ENCODE data around the gene ADGRL2. TPM values are rescaled to one million over a fixed set of nuclear protein-coding genes. Genes with fewer than 3 reads are reported as not detected.

The ADGRL2 gene
- total RNA-seq, 3 donors from 2014 or later: 59.6 to 78.0 (median 74.7) TPM

DNA sequence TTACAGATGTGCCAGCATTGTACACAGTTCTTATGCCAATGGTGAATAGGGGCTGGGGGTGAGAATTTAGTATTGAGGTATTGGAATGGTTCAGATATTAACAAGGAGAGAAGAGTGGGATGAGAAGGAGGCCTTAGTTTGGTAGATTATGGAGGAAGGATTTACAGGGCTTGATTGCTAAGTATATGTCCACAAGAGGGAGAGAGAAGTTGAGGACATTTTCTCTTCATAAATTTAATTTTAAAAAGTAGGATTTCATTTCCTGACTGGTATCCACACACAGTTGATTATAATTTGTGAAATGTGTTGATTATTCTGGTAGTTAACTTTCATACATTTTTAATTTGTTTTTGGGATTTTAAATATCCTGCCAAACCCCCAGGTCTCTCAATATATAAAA is 213.0 kb downstream of the ADGRL2 start:
- H3K4me3 ChIP-seq: no peak overlapping the region
- intact Hi-C loops (cut with DNase I; ENCODE audit: low total_unique reads): no loop called here
- H3K27me3 ChIP-seq: no peaks in the 10 kb centered on the region
- H3K4me1 ChIP-seq: no peaks in the 10 kb centered on the region
- H3K36me3 ChIP-seq: no peaks in the 10 kb centered on the region
- TF ChIP-seq, protein P1, sequence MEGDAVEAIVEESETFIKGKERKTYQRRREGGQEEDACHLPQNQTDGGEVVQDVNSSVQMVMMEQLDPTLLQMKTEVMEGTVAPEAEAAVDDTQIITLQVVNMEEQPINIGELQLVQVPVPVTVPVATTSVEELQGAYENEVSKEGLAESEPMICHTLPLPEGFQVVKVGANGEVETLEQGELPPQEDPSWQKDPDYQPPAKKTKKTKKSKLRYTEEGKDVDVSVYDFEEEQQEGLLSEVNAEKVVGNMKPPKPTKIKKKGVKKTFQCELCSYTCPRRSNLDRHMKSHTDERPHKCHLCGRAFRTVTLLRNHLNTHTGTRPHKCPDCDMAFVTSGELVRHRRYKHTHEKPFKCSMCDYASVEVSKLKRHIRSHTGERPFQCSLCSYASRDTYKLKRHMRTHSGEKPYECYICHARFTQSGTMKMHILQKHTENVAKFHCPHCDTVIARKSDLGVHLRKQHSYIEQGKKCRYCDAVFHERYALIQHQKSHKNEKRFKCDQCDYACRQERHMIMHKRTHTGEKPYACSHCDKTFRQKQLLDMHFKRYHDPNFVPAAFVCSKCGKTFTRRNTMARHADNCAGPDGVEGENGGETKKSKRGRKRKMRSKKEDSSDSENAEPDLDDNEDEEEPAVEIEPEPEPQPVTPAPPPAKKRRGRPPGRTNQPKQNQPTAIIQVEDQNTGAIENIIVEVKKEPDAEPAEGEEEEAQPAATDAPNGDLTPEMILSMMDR (IDR thresholded peaks at IDR 0.05): no peak
- no peak for TF ChIP-seq POLR2A (IDR thresholded peaks at IDR 0.05)
- no peaks in the 10 kb centered on the region for H3K9me3 ChIP-seq
- no peak overlapping the region for H3K27ac ChIP-seq
- no peak for DNase-seq (ENCODE audit: low spot score in 2 of 2)

DNA sequence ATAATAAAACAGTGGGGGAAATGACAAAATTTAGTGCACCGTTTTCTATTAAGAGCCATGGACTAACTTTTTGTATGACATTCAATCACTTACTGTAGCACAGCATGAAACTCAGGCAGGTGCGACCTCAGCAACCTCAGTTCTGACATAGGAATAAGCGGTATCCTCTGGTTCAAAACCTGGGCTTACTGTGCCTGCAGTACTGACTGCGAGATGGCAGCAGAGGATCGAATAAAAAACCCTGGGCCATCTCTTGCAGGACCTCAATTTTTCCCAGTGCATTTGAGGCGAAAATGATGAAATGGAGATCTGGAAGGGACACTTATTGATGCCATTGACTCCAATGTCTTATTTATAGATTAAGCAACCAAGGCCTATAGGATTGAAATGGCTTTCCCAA is 214.7 kb downstream of the ADGRL2 start:
- Histone ChIP-seq H3K9me3 (no peaks in the 10 kb centered on the region), H3K27me3 (no peaks in the 10 kb centered on the region), H3K4me3 (no peak overlapping the region), H3K27ac (no peak overlapping the region), H3K4me1 (no peaks in the 10 kb centered on the region), H3K36me3 (no peaks in the 10 kb centered on the region)
- intact Hi-C loops (cut with DNase I; ENCODE audit: low total_unique reads): no loop called here
- no peak for DNase-seq (ENCODE audit: low spot score in 2 of 2)
- TF ChIP-seq, protein P1 (IDR thresholded peaks at IDR 0.05): no peak
- TF ChIP-seq POLR2A (IDR thresholded peaks at IDR 0.05): no peak
- no peak for TF ChIP-seq POLR2AphosphoS5 (IDR thresholded peaks at IDR 0.05)

DNA sequence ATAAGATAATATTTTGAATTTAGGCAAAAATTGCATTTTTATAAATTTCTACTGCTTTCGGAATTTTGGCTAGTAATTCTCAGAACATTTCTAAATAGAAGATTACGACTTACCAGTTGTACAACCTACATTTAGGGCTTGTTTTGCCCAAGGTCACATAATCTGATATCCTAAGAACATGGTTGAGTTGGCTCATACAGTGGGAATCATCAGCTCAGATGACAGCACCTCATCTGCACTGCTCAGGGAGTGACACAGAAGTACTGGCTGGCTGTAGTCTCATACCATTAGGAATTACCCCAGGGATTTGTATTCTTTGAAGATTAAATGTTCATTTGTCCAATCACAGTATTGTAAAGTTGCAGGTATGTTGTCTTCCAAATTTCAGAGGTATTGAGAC is 217.6 kb downstream of the ADGRL2 start:
- Histone ChIP-seq H3K27me3 (no peaks in the 10 kb centered on the region), H3K4me3 (no peak overlapping the region), H3K9me3 (no peaks in the 10 kb centered on the region), H3K27ac (no peak overlapping the region), H3K4me1 (no peaks in the 10 kb centered on the region), H3K36me3 (no peaks in the 10 kb centered on the region)
- intact Hi-C loops (cut with DNase I; ENCODE audit: low total_unique reads): no loop called here
- DNase-seq (ENCODE audit: low spot score in 2 of 2): no peak
- TF ChIP-seq, protein P1 (IDR thresholded peaks at IDR 0.05): no peak
- TF ChIP-seq POLR2A (IDR thresholded peaks at IDR 0.05) (no peak), POLR2AphosphoS5 (IDR thresholded peaks at IDR 0.05) (no peak)

DNA sequence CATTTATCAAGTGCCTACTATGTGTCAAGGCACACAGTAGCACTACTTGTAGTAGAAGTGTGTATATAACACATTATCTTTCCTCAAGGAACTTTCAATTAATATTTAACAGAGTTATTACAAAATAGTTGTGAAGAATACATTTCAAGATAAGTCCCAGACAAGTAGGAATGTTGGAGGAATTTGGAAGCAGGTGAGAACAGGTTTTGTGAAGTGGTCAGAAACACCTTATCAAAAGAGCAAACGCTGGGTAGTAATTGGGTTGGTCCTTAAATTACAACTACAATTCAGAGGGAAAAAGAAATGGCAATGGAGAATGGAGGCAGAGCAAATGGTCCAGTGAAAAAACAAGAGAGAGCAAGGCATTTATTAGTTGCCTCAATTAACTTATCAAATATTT is 218.8 kb downstream of the ADGRL2 start:
- DNase-seq (ENCODE audit: low spot score in 2 of 2): no peak
- Histone ChIP-seq H3K4me1 (no peaks in the 10 kb centered on the region), H3K36me3 (no peaks in the 10 kb centered on the region), H3K9me3 (no peaks in the 10 kb centered on the region), H3K27me3 (no peaks in the 10 kb centered on the region), H3K4me3 (no peak overlapping the region), H3K27ac (no peak overlapping the region)
- intact Hi-C loops (cut with DNase I; ENCODE audit: low total_unique reads): no loop called here
- TF ChIP-seq POLR2AphosphoS5 (IDR thresholded peaks at IDR 0.05) (no peak), POLR2A (IDR thresholded peaks at IDR 0.05) (no peak)
- TF ChIP-seq, protein P1 (IDR thresholded peaks at IDR 0.05): no peak

DNA sequence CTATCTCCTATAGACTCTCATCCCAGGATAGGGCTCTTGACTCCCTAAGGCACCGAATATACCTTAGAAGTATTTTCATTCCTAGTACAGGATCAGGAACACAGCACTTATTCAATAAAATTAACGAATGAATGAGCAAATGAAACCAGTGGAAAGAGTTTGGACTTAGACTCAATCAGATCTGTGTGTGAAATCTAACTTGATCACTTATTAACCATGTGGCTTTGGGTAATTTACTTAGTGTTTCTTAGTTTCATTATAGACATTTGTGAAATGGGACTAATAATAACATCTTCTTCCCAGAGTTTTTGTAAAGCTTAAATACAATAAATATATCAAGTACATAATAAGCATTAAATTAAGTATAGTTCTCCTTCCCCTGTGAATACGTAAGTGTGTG is 230.1 kb downstream of the ADGRL2 start:
- Histone ChIP-seq H3K4me1 (no peaks in the 10 kb centered on the region), H3K27me3 (no peaks in the 10 kb centered on the region), H3K9me3 (no peaks in the 10 kb centered on the region), H3K27ac (no peak overlapping the region), H3K36me3 (no peaks in the 10 kb centered on the region), H3K4me3 (no peak overlapping the region)
- intact Hi-C loops (cut with DNase I; ENCODE audit: low total_unique reads): no loop called here
- TF ChIP-seq POLR2A (IDR thresholded peaks at IDR 0.05): no peak
- TF ChIP-seq POLR2AphosphoS5 (IDR thresholded peaks at IDR 0.05): no peak
- no peak for DNase-seq (ENCODE audit: low spot score in 2 of 2)

DNA sequence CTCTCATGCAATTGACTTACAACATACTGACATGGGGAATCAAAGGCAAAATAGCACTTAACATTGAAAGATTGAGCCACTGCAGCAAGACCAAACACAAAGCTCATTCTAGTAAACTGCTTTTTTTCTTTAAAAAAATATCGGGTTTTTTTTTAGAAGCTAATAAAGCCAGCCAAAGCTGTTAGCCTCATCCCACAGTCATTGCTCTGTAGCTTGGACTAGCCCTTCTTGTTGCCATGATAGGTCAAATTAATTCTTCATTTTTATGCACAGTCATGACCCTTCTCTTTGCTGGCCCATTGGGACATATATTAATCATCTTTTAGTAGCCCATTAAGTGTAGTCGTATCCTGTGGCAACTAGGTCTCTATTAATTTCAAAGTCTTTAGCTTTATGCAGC is 231.3 kb downstream of the ADGRL2 start:
- Histone ChIP-seq H3K27ac (no peak overlapping the region), H3K27me3 (no peaks in the 10 kb centered on the region), H3K4me3 (no peak overlapping the region), H3K9me3 (no peaks in the 10 kb centered on the region), H3K4me1 (no peaks in the 10 kb centered on the region), H3K36me3 (no peaks in the 10 kb centered on the region)
- TF ChIP-seq, protein P1 (IDR thresholded peaks at IDR 0.05): no peak
- TF ChIP-seq POLR2A (IDR thresholded peaks at IDR 0.05) (no peak), POLR2AphosphoS5 (IDR thresholded peaks at IDR 0.05) (no peak)
- intact Hi-C loops (cut with DNase I; ENCODE audit: low total_unique reads): no loop called here
- DNase-seq (ENCODE audit: low spot score in 2 of 2): no peak
